ENCODE data around the gene NARF.

NARF gene

GRCh38 chr17:82468692-82469091 lies 10.2 kb downstream of the NARF start:
- in situ Hi-C loops (cut with HindIII; ENCODE audit: low sequenced_read_pairs) = no loop called here

- in situ Hi-C loops (cut with HindIII; ENCODE audit: low sequenced_read_pairs) = no loop called here
These were observed 11.5 kb downstream of the NARF start for GRCh38 chr17:82470065-82470464.

- in situ Hi-C loops (cut with HindIII; ENCODE audit: low sequenced_read_pairs) = no loop called here
These were observed 15.9 kb downstream of the NARF start for GRCh38 chr17:82474223-82475010.

GRCh38 chr17:82475458-82475857 lies 16.9 kb downstream of the NARF start:
- in situ Hi-C loops (cut with HindIII; ENCODE audit: low sequenced_read_pairs) = no loop called here

- in situ Hi-C loops (cut with HindIII; ENCODE audit: low sequenced_read_pairs) = no loop called here
These were observed 19.4 kb downstream of the NARF start for GRCh38 chr17:82477934-82478333.

GRCh38 chr17:82479602-82480001 lies 21.1 kb downstream of the NARF start:
- in situ Hi-C loops (cut with HindIII; ENCODE audit: low sequenced_read_pairs) = no loop called here

GRCh38 chr17:82480318-82480717 lies 21.8 kb downstream of the NARF start:
- in situ Hi-C loops (cut with HindIII; ENCODE audit: low sequenced_read_pairs) = no loop called here

- in situ Hi-C loops (cut with HindIII; ENCODE audit: low sequenced_read_pairs) = no loop called here
These were observed 24.7 kb downstream of the NARF start for GRCh38 chr17:82483204-82483660.

GRCh38 chr17:82483836-82484235 lies 25.3 kb downstream of the NARF start:
- in situ Hi-C loops (cut with HindIII; ENCODE audit: low sequenced_read_pairs) = no loop called here

GRCh38 chr17:82486231-82487094 lies 27.9 kb downstream of the NARF start:
- in situ Hi-C loops (cut with HindIII; ENCODE audit: low sequenced_read_pairs) = no loop called here

- in situ Hi-C loops (cut with HindIII; ENCODE audit: low sequenced_read_pairs) = no loop called here
These were observed 29.4 kb downstream of the NARF start for GRCh38 chr17:82487910-82488309.

- in situ Hi-C loops (cut with HindIII; ENCODE audit: low sequenced_read_pairs) = no loop called here
These were observed 30.6 kb downstream of the NARF start for GRCh38 chr17:82489117-82489516.

- in situ Hi-C loops (cut with HindIII; ENCODE audit: low sequenced_read_pairs) = no loop called here
These were observed 31.4 kb downstream of the NARF start for GRCh38 chr17:82489851-82490511.

- in situ Hi-C loops (cut with HindIII; ENCODE audit: low sequenced_read_pairs) = no loop called here
These were observed 32.1 kb downstream of the NARF start for GRCh38 chr17:82490512-82491195.

- in situ Hi-C loops (cut with HindIII; ENCODE audit: low sequenced_read_pairs) = no loop called here
These were observed 32.6 kb downstream of the NARF start for GRCh38 chr17:82491196-82491530.

GRCh38 chr17:82491533-82491932 lies 33.0 kb downstream of the NARF start:
- in situ Hi-C loops (cut with HindIII; ENCODE audit: low sequenced_read_pairs) = no loop called here

GRCh38 chr17:82492643-82493225 lies 34.2 kb downstream of the NARF start:
- in situ Hi-C loops (cut with HindIII; ENCODE audit: low sequenced_read_pairs) = no loop called here

GRCh38 chr17:82493226-82493781 lies 34.8 kb downstream of the NARF start:
- in situ Hi-C loops (cut with HindIII; ENCODE audit: low sequenced_read_pairs) = no loop called here

- in situ Hi-C loops (cut with HindIII; ENCODE audit: low sequenced_read_pairs) = no loop called here
These were observed 35.9 kb downstream of the NARF start for GRCh38 chr17:82494236-82495055.
